CD4-positive, alpha-beta T cell treated with Interferon alpha-2 for 1 hour (primary cell): ENCODE measurements around the gene KLHL6.
"Not testable (repeated sequence)": the region's sequence is repeated elsewhere in the genome, so short reads cannot be mapped to it uniquely, and the experiment has no call there.

Experiments used
- DNase-seq, 2 donors: peaks; one replicate each; pipeline ENCODE4 v3.0.0-alpha.2; 2020 to 2022

Gene KLHL6

DNA sequence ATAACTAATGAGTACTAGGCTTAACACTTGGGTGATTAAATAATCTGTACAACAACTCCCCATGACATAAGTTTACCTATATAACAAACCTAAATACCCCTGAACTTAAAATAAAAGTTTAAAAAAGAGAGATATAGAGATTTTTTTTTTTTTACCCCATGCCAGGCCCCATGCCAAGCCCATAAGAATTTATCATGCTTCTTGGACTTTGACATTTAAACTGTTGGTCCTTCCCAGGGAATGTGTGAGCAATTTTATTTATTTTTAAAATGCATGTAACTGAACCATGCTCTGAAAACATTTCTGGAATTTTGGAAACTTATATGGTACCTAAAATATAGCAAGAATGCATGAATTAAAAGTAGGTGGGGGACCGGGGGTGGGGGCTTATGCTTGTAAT is 26.3 kb downstream of the KLHL6 start:
- no peak for DNase-seq

- DNase-seq, result not testable (repeated sequence)
These were observed 26.7 kb downstream of the KLHL6 start for GRCh38 chr3:183528758-183529157.

- no peak for DNase-seq
These were observed 27.8 kb downstream of the KLHL6 start for GRCh38 chr3:183527428-183528379.

DNA sequence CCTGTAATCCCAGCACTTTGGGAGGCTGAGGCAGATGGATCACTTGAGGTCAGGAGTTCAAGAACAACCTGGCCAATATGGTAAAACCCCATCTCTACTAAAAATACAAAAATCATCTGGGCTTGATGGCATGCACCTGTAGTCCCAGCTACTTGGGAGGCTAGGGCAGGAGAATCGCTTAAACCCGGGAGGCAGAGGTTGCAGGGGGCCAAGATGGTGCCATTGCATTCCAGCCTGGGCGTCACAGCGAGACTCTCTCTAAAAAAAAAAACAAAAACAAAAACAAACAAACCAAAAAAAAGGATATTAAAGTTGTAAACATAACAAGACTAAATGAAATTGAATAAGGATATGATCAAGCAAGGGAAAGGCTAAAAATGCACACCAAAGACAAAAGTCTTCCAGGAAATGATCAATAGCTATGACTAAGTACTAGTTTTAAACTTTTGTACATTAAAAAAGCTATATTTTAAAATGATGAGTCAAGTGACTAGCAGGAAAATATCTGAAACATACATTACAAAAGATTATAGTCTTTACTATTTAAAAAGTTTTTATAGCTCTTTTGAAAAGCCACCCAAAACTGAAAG is 28.6 kb downstream of the KLHL6 start:
- no peak for DNase-seq

DNA sequence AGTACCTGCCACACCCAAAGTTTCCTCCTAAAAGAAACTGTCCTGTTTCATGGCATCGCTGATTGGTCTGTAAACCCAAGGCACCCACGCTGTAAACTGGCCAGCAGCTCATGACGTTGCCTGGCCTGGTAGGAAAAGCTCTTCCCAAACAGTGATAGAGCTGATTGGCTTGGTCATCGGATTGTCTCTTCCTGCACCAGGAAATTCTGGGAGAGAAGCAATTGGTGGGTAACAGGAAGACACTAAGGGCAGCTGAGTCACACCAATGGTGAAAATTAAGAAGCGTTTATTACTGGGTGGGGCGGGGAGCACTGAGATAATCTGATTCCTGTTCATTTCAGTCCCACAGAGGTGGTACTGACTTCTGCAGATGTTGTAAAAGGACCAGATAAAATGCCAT is 31.0 kb downstream of the KLHL6 start:
- no peak for DNase-seq

GRCh38 chr3:183520741-183521556 is 34.6 kb downstream of the KLHL6 start:
- not testable (repeated sequence) for DNase-seq

- not testable (repeated sequence) for DNase-seq
These were observed 35.2 kb downstream of the KLHL6 start for GRCh38 chr3:183520295-183520694.

- DNase-seq, result no peak
These were observed 35.6 kb downstream of the KLHL6 start for GRCh38 chr3:183519891-183520290.

DNA sequence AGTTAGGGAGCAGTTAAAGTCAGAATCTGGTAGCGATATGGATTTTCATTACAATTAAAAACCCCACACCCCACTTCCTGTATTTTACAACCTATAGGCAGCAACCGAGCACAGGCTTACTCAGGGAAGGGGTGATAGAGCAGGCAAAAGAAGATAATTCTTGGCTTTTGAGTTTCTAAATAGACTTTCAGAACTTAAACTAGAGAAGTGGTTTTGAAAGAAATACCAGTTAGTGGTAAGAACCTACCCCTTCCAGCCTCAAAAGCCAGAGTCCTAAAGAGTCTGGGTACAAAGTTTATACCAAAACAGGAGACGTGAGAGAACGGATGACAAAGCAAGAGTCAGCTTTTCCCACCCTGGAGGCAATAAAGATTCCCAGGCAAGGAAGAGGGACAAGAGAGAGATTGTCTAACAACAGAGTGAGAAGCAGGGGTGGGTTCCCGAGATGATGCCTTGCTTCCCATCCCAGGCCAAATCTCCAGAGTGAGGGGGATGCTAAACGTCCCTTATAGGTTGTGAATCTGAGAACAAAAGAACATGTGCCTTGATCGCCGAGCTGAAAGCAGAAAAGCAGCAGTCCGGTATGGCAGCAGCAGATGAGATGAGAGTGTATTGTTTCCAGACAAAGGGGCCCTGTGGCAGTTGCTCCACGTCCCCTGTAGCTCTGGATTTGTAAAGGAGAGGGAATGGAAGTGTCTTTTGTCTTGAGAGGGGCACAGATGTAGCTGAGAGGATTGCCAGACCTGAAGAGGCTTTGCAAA is 36.8 kb downstream of the KLHL6 start:
- no peak for DNase-seq

GRCh38 chr3:183517607-183518006 is 37.9 kb downstream of the KLHL6 start:
- DNase-seq, result no peak

DNA sequence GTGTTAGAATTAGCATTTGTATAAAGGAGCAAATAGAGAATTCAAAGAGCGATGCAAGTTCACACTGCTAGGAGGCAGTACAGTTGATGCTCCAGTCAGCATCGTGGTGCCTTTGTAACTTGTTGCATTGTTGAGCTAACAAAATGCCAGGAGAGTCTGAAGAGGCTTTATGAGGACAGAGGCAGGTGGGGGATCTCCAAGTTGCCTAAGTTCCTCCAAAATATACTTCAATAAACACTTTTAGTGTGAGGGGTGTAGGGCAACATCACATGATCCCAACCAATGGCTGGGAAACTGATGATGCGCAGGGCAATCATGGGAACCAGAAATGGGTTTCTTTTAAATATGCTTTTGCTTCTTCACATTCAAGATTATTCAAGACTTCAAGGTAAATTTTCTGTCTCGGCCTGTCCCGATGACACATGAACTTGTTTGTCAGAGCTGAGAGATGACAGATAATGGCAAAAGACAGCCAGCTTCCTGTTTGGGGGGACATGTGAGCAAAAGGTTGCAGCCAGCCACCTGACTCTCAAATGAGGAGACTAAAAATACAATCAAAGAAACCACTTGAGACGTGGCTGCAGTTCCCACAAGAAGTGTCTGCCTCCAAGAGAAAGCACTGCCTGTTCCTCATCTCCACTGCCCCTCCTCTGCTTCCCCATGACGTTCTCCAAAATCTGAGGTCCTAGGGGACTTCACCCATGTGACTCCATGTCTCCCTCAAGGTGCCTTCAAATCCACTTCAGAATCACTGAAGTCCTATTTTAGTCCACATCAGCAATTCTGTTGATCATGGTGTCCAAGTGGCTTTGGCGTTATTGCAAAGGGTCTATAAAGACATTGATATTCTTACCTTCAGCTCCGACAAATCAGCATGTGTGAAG is 39.3 kb downstream of the KLHL6 start:
- peak; percentile 68 to 75 for DNase-seq

- no peak for DNase-seq
These were observed 41.5 kb downstream of the KLHL6 start for GRCh38 chr3:183514021-183514420.

- DNase-seq, result peak; percentile 66 to 73
These were observed 42.3 kb downstream of the KLHL6 start for GRCh38 chr3:183513046-183513706.

- DNase-seq, result not testable (repeated sequence)
These were observed 44.0 kb downstream of the KLHL6 start for GRCh38 chr3:183511286-183512131.

GRCh38 chr3:183508821-183509220 is 46.7 kb downstream of the KLHL6 start:
- DNase-seq, result no peak

GRCh38 chr3:183507551-183507950 is 48.0 kb downstream of the KLHL6 start:
- no peak for DNase-seq

DNA sequence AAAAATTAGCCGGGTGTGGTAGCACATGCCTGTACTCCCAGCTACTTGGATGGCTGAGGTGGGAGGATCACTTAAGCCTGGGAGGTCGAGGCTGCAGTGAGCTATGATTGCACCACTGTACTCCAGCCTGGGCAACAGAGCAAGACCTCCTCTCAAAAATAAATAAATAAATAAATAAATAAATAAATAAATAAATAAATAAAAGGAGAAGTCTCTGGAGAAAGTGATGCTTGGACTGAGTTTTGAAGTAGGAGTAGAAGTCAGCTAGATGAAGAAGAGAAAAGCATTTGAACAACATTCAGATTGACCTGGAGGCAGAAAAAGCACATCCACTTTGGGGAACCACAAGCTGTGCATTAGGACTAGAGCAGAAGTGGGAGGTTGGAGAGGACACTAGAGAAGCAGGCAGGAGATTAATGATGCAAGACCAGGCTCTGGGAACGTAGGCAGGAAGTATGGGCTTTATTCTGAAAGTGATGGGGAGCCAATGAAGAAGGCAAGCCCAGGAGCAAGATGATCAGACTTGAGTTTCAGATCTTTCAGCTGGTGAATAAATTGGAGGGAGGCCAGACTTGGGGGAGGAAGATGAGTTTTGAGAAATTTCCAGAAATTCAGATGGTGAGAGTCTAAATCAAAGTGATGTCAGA is 48.7 kb downstream of the KLHL6 start:
- DNase-seq, result peak in 1 of 2 donors; percentile 7

GRCh38 chr3:183504597-183504996 is 50.9 kb downstream of the KLHL6 start:
- no peak for DNase-seq

DNA sequence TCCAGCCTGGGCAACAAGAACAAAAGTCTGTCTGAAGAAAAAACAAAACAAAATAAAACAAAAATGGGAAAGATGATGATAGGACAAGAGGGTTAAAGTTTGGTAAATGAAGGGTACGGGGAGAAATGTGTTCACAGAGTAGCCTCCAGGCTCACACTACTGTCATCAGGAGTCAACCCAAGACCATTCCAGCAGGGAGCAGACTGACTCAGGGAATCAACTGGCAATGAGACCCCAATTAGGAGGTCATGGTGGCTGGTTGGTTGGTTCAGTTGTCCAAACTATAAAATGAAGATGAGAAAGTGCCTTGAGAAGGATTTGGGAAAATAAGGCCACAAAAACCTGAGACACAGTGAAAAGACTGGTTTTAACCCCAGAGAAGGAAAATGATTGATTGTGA is 51.8 kb downstream of the KLHL6 start:
- DNase-seq, result no peak
